Endothelial cell of umbilical vein (primary cell): ENCODE data around the gene GALNT9. TPM values are rescaled to one million over a fixed set of nuclear protein-coding genes. Genes with fewer than 3 reads are reported as not detected.

ENCODE experiments used
- BruUV-seq: library from RNA; stranded (reverse); fragments of 400-500 nt; replicated peaks from 2 replicates; lab custom pipeline; 2021; lab: Mats Ljungman, UMichigan
- CTCF ChIA-PET: fragments of 300-600, 350-600 bp; sonication (Branson Sonifier 250); formaldehyde crosslinking; loops from one replicate; lab custom pipeline; 2021; ENCODE audit warnings: antibody characterized with exemption, inconsistent platforms; lab: Charles Lee
- POLR2A ChIA-PET: fragments of 300-600, 350-600 bp; sonication (Branson Sonifier 250); formaldehyde crosslinking; loops from one replicate; lab custom pipeline; 2021; ENCODE audit warnings: antibody characterized with exemption, inconsistent platforms; lab: Charles Lee
- DNase-seq: peaks from one replicate; pipeline ENCODE4 v3.0.0-alpha.2; 2011; ENCODE audit warnings: low read depth, low spot score
- FAIRE-seq: peaks from 2 replicates; lab custom pipeline; 2011; peaks lifted over from hg19 to GRCh38; lab: Jason Lieb, UNC
- H2AFZ ChIP-seq: 2 replicates; pipeline ENCODE4 v1.6.0; 2012; ENCODE audit warnings: low read depth, low read length, control low read depth, inconsistent platforms
- H3K27ac ChIP-seq: 2 replicates; pipeline ENCODE4 v1.5.1; 2011; ENCODE audit warnings: low read depth, mild to moderate bottlenecking, control low read depth, low read length, moderate library complexity; ENCODE audit not compliant: insufficient read depth
- H3K27me3 ChIP-seq, 2 experiments: 2 replicates each; pipeline versions ENCODE4 v1.6.0 to v1.6.1; 2011; ENCODE audit warnings: low read length in 2 of 2, mixed read lengths in 1 of 2; ENCODE audit not compliant: control insufficient read depth in 2 of 2, insufficient read depth in 2 of 2
- H3K36me3 ChIP-seq, 2 experiments: 2 replicates in 1 of 2; 3 replicates in 1 of 2; pipeline ENCODE4 v1.5.1; 2011; ENCODE audit warnings: low read length in 2 of 2, mild to moderate bottlenecking in 1 of 2, moderate library complexity in 1 of 2; ENCODE audit not compliant: control insufficient read depth in 2 of 2, insufficient read depth in 2 of 2; ENCODE audit errors: extremely low read depth in 1 of 2
- H3K4me1 ChIP-seq: 3 replicates; pipeline ENCODE4 v1.5.1; 2011; ENCODE audit warnings: mild to moderate bottlenecking, low read length; ENCODE audit not compliant: control insufficient read depth, insufficient read depth; ENCODE audit errors: extremely low read depth
- H3K4me2 ChIP-seq: 2 replicates; pipeline ENCODE4 v1.6.1; 2011; ENCODE audit warnings: low read length, control low read depth, mixed read lengths; ENCODE audit not compliant: insufficient read depth
- H3K4me3 ChIP-seq, 3 experiments: fragments of 200-600 bp in 1 of 3; sonication (generic), shearing (Covaris generic) in 1 of 3; replicated peaks in 1 of 3; 2 replicates each; pipeline ENCODE4 v1.5.1; 2011 to 2016; ENCODE audit warnings: control low read depth in 3 of 3, low read length in 3 of 3, mild to moderate bottlenecking in 2 of 3, inconsistent platforms in 1 of 3, low read depth in 1 of 3, moderate library complexity in 1 of 3; ENCODE audit not compliant: insufficient read depth in 1 of 3
- H3K79me2 ChIP-seq: 2 replicates; pipeline ENCODE4 v1.6.0; 2012; ENCODE audit warnings: low read length, inconsistent platforms; ENCODE audit not compliant: control insufficient read depth, insufficient read depth
- H3K9ac ChIP-seq: replicated peaks from 2 replicates; pipeline ENCODE3; 2011; ENCODE audit warnings: low read length, control low read depth; ENCODE audit not compliant: insufficient read depth; ENCODE audit errors: extremely low read depth
- H3K9me1 ChIP-seq: replicated peaks from 3 replicates; pipeline ENCODE4 v1.6.0; 2011; ENCODE audit warnings: mild to moderate bottlenecking, low read length; ENCODE audit not compliant: control insufficient read depth, insufficient read depth; ENCODE audit errors: extremely low read depth
- H3K9me3 ChIP-seq: replicated peaks from 2 replicates; pipeline ENCODE4 v1.5.1; 2012; ENCODE audit warnings: low read length, inconsistent platforms; ENCODE audit not compliant: control insufficient read depth, insufficient read depth
- H4K20me1 ChIP-seq: replicated peaks from 2 replicates; pipeline ENCODE3; 2011; ENCODE audit warnings: mild to moderate bottlenecking, low read length; ENCODE audit not compliant: control insufficient read depth, insufficient read depth; ENCODE audit errors: extremely low read depth
- CTCF ChIP-seq, 2 donors: IDR thresholded peaks; 1 replicate in 1 of 2; 2 replicates in 1 of 2; pipeline ENCODE4 v1.5.1; 2011; ENCODE audit warnings: low read length in 2 of 2, mild to moderate bottlenecking in 2 of 2, moderate library complexity in 2 of 2, control low read depth in 1 of 2, inconsistent platforms in 1 of 2, low read depth in 1 of 2; ENCODE audit not compliant: insufficient read depth in 1 of 2; ENCODE audit errors: extremely low read depth in 1 of 2
- EZH2 ChIP-seq: IDR thresholded peaks from 2 replicates; pipeline ENCODE4 v1.6.1; 2012; ENCODE audit warnings: borderline replicate concordance, low read depth, mild to moderate bottlenecking, moderate library complexity, low read length, inconsistent platforms; ENCODE audit not compliant: severe bottlenecking
- FOS ChIP-seq: IDR thresholded peaks from 2 replicates; pipeline ENCODE4 v1.6.1; 2011; ENCODE audit warnings: mild to moderate bottlenecking, low read length, moderate library complexity, borderline replicate concordance; ENCODE audit not compliant: insufficient read depth
- GATA2 ChIP-seq: IDR thresholded peaks from 2 replicates; pipeline ENCODE4 v1.7.0; 2011; ENCODE audit warnings: low read depth, mild to moderate bottlenecking, moderate library complexity, mixed read lengths, low read length; ENCODE audit not compliant: insufficient read length, insufficient read depth
- JUN ChIP-seq: IDR thresholded peaks from 2 replicates; pipeline ENCODE4 v1.6.1; 2011; ENCODE audit warnings: borderline replicate concordance, low read depth; ENCODE audit not compliant: insufficient read length, insufficient read depth
- MAX ChIP-seq: IDR thresholded peaks from 2 replicates; pipeline ENCODE4 v1.6.1; 2011; ENCODE audit not compliant: insufficient read depth, insufficient read length
- MYC ChIP-seq: IDR thresholded peaks from one replicate; pipeline ENCODE4 v1.6.1; 2011; ENCODE audit warnings: mild to moderate bottlenecking, low read depth, low read length
- POLR2A ChIP-seq: IDR thresholded peaks from 2 replicates; pipeline ENCODE4 v1.6.1; 2012; ENCODE audit warnings: low read depth, mild to moderate bottlenecking, control low read depth, low read length
- POLR2AphosphoS5 ChIP-seq: IDR thresholded peaks from 2 replicates; pipeline ENCODE4 v1.6.1; 2012; ENCODE audit warnings: low read depth, mild to moderate bottlenecking, control low read depth, low read length, moderate library complexity; ENCODE audit not compliant: insufficient read depth
- dilution Hi-C: fragments of 300-500 bp; cut with MboI; formaldehyde crosslinking; loops from one replicate; pipeline ENCODE4 v1.15.0; 2019; ENCODE audit warnings: low sequenced_read_pairs; ENCODE audit not compliant: extremely low pct_ligation_motif_present
- intact Hi-C: fragments of 100-400 bp; cut with micrococcal nuclease; formaldehyde crosslinking; loops from one replicate; pipeline ENCODE4 v1.10.0; 2022
- polyA plus RNA-seq, 4 experiments: library from polyadenylated mRNA; depleted of rRNA in 3 of 4; stranded (reverse) in 3 of 4; unstranded in 1 of 4; fragments of >200 nt; gene quantifications; 2 replicates each; pipeline versions ENCODE4 v1.2.1 to v1.2.3, GENCODE V29; 2011 to 2012; ENCODE audit warnings: missing spikeins in 1 of 4
- total RNA-seq: library from RNA; stranded (reverse); gene quantifications from 2 replicates; pipeline ENCODE4 v1.2.3, GENCODE V29; 2021

Gene GALNT9
- total and polyA plus RNA-seq, 2 donors (not counting 3 experiments of a cell fraction or from before 2014, with no cell fraction given): 0.14 to 0.73 TPM

- Histone ChIP-seq H4K20me1 (no peaks in the 10 kb centered on the region), H3K27me3 (no peaks in the 10 kb centered on the region), H3K9me3 (no peaks in the 10 kb centered on the region), H3K36me3 (no peaks in the 10 kb centered on the region), H2AFZ (no peak overlapping the region), H3K9me1 (no peaks in the 10 kb centered on the region), H3K9ac (no peak overlapping the region), H3K4me1 (no peaks in the 10 kb centered on the region), H3K4me3 (no peak overlapping the region), H3K79me2 (no peaks in the 10 kb centered on the region), H3K4me2 (no peak overlapping the region), H3K27ac (no peak overlapping the region)
- intact Hi-C loops: no loop called here
- POLR2A ChIA-PET: no interaction called here
- TF ChIP-seq JUN: no peak
- no peak for TF ChIP-seq MYC
- TF ChIP-seq GATA2: no peak
- no peak for TF ChIP-seq CTCF (IDR thresholded peaks at IDR 0.05; ENCODE audit: extremely low read depth in 1 of 2, insufficient read depth in 1 of 2, low read depth in 1 of 2, low read length in 2 of 2)
- no peak for TF ChIP-seq MAX
- TF ChIP-seq EZH2: no peak
- TF ChIP-seq POLR2A: no peak
- TF ChIP-seq POLR2AphosphoS5: no peak
- TF ChIP-seq FOS: no peak
- BruUV-seq: no TSS peak
- DNase-seq (no peak), FAIRE-seq (no peak)
- CTCF ChIA-PET: no interaction called here
- dilution Hi-C loops: no loop called here
Measured at GRCh38 chr12:132357623-132358186, 28.3 kb upstream of the GALNT9 start.
